Central memory CD8-positive, alpha-beta T cell (primary cell): ENCODE measurements around the gene PAX6.

Experiments used
- ATAC-seq: fragments of 150-1000 bp; cut with Tn5 transposase; replicated peaks from 2 replicates; pipeline ENCODE4 v1.10.0; 2022; ENCODE audit warnings: mild to moderate bottlenecking, moderate FRiP score, moderate number of reproducible peaks; ENCODE audit not compliant: poor library complexity, severe bottlenecking; ENCODE audit errors: extremely low read depth
- DNase-seq, 2 donors: peaks; one replicate each; pipeline ENCODE4 v3.0.0; 2021; ENCODE audit warnings: low spot score in 2 of 2
- H3K27ac Mint-ChIP-seq: one replicate; pipeline ENCODE4 v1.8.0; 2022; ENCODE audit warnings: low read depth, mild to moderate bottlenecking, moderate library complexity, mixed read lengths
- H3K27me3 Mint-ChIP-seq: one replicate; pipeline ENCODE4 v1.8.0; 2022; ENCODE audit warnings: mixed read lengths
- H3K36me3 Mint-ChIP-seq: one replicate; pipeline ENCODE4 v1.8.0; 2022; ENCODE audit warnings: mild to moderate bottlenecking, moderate library complexity, mixed read lengths; ENCODE audit not compliant: insufficient read depth
- H3K4me1 Mint-ChIP-seq: one replicate; pipeline ENCODE4 v1.8.0; 2022; ENCODE audit warnings: mixed read lengths
- H3K4me3 Mint-ChIP-seq: one replicate; pipeline ENCODE4 v1.8.0; 2022; ENCODE audit warnings: mild to moderate bottlenecking, moderate library complexity, mixed read lengths
- H3K9me3 Mint-ChIP-seq: one replicate; pipeline ENCODE4 v1.8.0; 2022; ENCODE audit warnings: mixed read lengths

PAX6 gene

DNA sequence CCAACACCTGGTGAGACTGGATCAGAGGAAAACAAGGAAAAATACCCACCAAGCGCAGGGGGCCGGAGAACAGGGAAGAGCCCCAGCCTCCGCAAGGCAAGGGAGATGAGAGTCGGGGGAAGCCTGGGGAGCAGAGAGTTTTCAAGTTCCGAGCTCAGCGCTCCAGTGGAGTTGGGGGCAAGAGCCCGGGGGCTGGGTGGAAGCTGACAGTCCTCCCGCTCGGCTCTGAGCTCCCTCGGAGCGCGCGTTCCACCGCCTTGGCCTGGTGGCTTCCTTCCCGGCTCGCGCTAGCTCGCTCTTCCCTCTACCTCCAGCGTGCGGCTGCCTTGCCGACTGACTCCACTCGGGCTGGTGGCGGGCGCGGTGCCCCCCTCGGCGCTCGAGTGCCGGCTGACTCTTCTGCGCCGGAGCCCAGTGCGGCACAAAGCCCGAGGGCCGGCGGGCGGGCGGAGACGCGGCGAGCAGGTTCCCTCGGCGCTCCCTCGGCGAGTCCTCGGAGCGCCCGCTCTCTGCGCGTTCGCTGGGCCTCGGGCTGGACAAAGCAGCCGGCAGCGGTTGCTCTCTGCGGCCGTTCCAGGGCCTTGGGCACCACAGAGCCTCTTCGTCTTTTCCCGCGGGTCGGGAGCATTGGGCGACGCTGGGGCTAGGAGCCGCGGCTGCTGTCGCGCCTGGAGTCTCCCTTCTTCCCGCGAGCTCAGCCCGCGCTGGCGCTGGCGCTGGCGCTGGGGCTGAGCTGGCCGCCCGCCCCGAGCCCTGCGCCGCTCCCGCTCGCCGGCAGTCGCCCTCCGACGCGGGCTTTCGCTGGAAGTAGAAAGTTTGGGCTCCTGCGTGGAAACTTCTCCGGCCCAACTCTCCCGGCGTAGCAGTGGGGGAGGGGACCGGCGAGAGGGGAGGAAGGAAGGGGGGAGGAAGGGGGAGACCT lies 1.0 kb downstream of the PAX6 start:
- no peak overlapping the region for H3K27ac Mint-ChIP-seq
- H3K4me3 Mint-ChIP-seq, result peak overlapping the region; percentile 73
- peaks cover 4% of the 10 kb centered on the region for H3K36me3 Mint-ChIP-seq
- peaks cover 37% of the 10 kb centered on the region for H3K4me1 Mint-ChIP-seq
- H3K9me3 Mint-ChIP-seq, result no peaks in the 10 kb centered on the region
- peaks cover 77% of the 10 kb centered on the region for H3K27me3 Mint-ChIP-seq
- no peak for ATAC-seq
- DNase-seq, result no peak

- Mint-ChIP-seq H3K27me3 (peaks cover 77% of the 10 kb centered on the region), H3K4me3 (peak overlapping the region; percentile 62), H3K4me1 (peaks cover 36% of the 10 kb centered on the region), H3K27ac (no peak overlapping the region), H3K36me3 (peaks cover 2% of the 10 kb centered on the region), H3K9me3 (no peaks in the 10 kb centered on the region)
- DNase-seq (no peak), ATAC-seq (no peak)
These were observed 1.6 kb downstream of the PAX6 start for GRCh38 chr11:31809541-31809856.

- DNase-seq (no peak), ATAC-seq (no peak)
- Mint-ChIP-seq H3K9me3 (no peaks in the 10 kb centered on the region), H3K27me3 (peaks cover 79% of the 10 kb centered on the region), H3K36me3 (peaks cover 3% of the 10 kb centered on the region), H3K4me1 (peaks cover 41% of the 10 kb centered on the region), H3K4me3 (peak overlapping the region; percentile 62), H3K27ac (no peak overlapping the region)
These were observed 2.2 kb downstream of the PAX6 start for GRCh38 chr11:31808721-31809540.

GRCh38 chr11:31807799-31808667 lies 3.1 kb downstream of the PAX6 start:
- no peak overlapping the region for H3K4me3 Mint-ChIP-seq
- H3K9me3 Mint-ChIP-seq, result no peaks in the 10 kb centered on the region
- H3K27ac Mint-ChIP-seq, result no peak overlapping the region
- H3K27me3 Mint-ChIP-seq, result peaks cover 88% of the 10 kb centered on the region
- DNase-seq (no peak), ATAC-seq (no peak)
- peaks cover 50% of the 10 kb centered on the region for H3K4me1 Mint-ChIP-seq
- H3K36me3 Mint-ChIP-seq, result peaks cover 5% of the 10 kb centered on the region

DNA sequence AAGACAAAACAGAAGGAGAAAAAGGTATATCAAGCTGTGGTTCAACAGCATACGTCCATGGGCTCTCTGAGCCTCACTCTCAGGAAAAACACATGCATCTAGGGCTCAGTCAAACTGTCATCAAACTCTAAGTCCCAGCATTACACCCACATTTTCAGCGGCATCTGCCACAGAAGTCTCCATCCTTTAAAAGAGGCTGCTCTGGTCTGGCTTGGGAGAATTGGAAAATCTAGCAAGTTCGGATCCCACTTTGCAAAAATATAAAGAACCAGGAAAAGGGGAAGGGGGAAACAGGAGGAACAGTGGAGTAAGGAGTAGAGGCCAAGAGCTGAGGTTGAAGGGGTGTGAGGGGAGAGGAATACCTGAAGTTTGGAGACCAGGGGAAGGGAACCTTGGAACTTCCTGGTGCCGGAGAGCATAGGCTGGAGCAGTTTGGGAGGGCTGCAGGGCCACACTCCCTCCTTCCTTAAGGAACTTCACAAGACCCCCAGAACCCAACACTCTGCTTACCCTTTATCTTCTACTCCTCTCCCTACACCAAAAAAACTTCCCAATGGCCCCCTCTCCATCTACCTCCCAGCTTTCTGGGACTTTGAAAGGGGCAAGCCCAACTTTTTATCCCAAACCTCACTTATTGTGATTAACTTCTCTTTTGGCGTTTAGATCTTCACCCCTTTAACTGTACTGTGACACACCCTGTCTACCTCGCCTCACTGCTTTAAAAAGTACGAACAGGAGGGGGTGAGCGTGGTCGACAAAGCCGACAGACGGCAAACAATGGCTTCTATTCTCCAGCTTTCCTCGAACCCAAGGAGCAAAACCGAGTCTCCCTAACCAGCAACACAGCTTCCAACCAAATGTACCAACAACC lies 4.0 kb downstream of the PAX6 start:
- Mint-ChIP-seq H3K4me3 (no peak overlapping the region), H3K27ac (no peak overlapping the region), H3K4me1 (peaks cover 51% of the 10 kb centered on the region), H3K9me3 (no peaks in the 10 kb centered on the region), H3K36me3 (peaks cover 3% of the 10 kb centered on the region), H3K27me3 (peaks cover 89% of the 10 kb centered on the region)
- ATAC-seq (no peak), DNase-seq (peak in 1 of 2 donors; percentile 7)

- DNase-seq (peak in 1 of 2 donors; percentile 8), ATAC-seq (no peak)
- H3K9me3 Mint-ChIP-seq, result no peaks in the 10 kb centered on the region
- H3K36me3 Mint-ChIP-seq, result peaks cover 3% of the 10 kb centered on the region
- peaks cover 89% of the 10 kb centered on the region for H3K27me3 Mint-ChIP-seq
- H3K4me3 Mint-ChIP-seq, result no peak overlapping the region
- H3K4me1 Mint-ChIP-seq, result peaks cover 45% of the 10 kb centered on the region
- no peak overlapping the region for H3K27ac Mint-ChIP-seq
These were observed 4.8 kb downstream of the PAX6 start for GRCh38 chr11:31806186-31806927.

- Mint-ChIP-seq H3K4me3 (no peak overlapping the region), H3K27me3 (peaks cover 89% of the 10 kb centered on the region), H3K36me3 (peaks cover 3% of the 10 kb centered on the region), H3K4me1 (peaks cover 39% of the 10 kb centered on the region), H3K27ac (no peak overlapping the region), H3K9me3 (no peaks in the 10 kb centered on the region)
- ATAC-seq, result no peak
- DNase-seq, result peak in 1 of 2 donors; percentile 8
These were observed 5.4 kb downstream of the PAX6 start for GRCh38 chr11:31805629-31806185.

DNA sequence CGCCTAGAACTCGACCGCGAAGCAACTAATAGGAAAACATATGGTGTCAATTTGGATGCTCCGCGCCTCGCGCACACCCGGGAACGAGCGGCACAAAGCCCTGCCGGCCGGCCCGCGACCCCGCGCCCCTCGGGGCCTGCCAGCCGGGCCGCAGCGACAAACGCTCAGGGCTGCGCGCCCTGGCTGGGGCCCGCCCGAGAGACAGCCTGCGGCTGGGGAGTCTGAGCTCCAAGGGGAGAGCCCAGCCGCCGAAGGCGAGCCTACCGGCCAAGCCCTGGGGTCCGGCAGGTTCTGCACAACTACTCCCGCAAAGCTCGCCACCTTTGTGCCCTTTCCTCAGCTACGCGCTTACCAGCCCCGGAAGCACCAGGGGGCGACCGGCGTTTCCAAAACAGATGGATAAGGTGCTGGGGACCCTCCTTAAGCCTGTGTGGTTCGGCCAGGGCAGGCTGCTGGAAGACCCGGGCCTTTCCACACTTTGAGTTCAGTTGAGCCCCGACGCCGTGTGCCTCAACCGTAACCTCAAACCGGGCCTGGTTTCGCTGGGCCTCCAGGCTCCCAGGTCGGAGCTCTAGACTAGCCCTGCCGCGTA lies 6.0 kb downstream of the PAX6 start:
- no peak overlapping the region for H3K27ac Mint-ChIP-seq
- H3K36me3 Mint-ChIP-seq, result peaks cover 3% of the 10 kb centered on the region
- H3K27me3 Mint-ChIP-seq, result peaks cover 90% of the 10 kb centered on the region
- no peaks in the 10 kb centered on the region for H3K9me3 Mint-ChIP-seq
- H3K4me3 Mint-ChIP-seq, result peak overlapping the region; percentile 40
- DNase-seq, result peak in 1 of 2 donors; percentile 7
- H3K4me1 Mint-ChIP-seq, result peaks cover 39% of the 10 kb centered on the region
- no peak for ATAC-seq

- Mint-ChIP-seq H3K27ac (no peak overlapping the region), H3K9me3 (no peaks in the 10 kb centered on the region), H3K27me3 (peaks cover 90% of the 10 kb centered on the region), H3K36me3 (peaks cover 3% of the 10 kb centered on the region), H3K4me3 (peak overlapping the region; percentile 40), H3K4me1 (peaks cover 38% of the 10 kb centered on the region)
- no peak for ATAC-seq
- peak in 1 of 2 donors; percentile 7 for DNase-seq
These were observed 6.6 kb downstream of the PAX6 start for GRCh38 chr11:31804312-31805036.

DNA sequence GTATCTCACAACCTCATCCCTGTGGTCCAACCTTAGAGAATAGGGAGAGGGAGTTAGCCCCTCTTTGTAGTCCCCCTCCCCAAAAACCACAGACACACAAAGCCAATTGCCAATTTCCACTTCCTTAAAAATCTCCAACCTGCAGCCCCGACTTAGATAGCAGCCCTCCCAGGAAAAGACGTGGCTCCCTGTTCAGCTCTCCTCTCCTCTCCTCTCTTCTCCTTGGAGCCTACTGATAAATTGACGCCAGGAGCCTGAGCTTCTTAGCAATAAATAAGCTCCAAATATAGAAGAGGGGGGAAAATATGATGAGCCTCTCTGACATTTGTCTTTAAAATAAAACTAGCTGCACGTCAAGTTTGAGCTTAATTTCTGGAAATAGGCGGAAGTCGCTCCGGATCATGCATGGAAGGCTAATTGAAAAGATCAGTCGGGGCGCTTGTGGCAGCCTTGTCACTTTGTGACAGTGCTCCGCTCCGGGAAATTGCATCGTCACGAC lies 7.3 kb downstream of the PAX6 start:
- Mint-ChIP-seq H3K27me3 (peaks cover 90% of the 10 kb centered on the region), H3K4me3 (peak overlapping the region; percentile 40), H3K27ac (no peak overlapping the region), H3K9me3 (no peaks in the 10 kb centered on the region), H3K36me3 (peaks cover 3% of the 10 kb centered on the region), H3K4me1 (peaks cover 32% of the 10 kb centered on the region)
- ATAC-seq (no peak), DNase-seq (peak in 1 of 2 donors; percentile 8)
